GM18861 (cell line): ENCODE data around the gene LIN28B.
"Not testable (repeated sequence)": the region's sequence is repeated elsewhere in the genome, so short reads cannot be mapped to it uniquely, and the experiment has no call there.

ENCODE experiments used
- ATAC-seq: cut with Tn5 transposase; IDR thresholded peaks from one replicate; pipeline ENCODE4 v1.9.1; 2021; ENCODE audit not compliant: unreplicated experiment

Gene LIN28B

GRCh38 chr6:104955927-104956730 lies 778 bp upstream of the LIN28B start:
- ATAC-seq, result no peak

GRCh38 chr6:104957301-104958177 lies 632 bp downstream of the LIN28B start:
- ATAC-seq, result no peak

DNA sequence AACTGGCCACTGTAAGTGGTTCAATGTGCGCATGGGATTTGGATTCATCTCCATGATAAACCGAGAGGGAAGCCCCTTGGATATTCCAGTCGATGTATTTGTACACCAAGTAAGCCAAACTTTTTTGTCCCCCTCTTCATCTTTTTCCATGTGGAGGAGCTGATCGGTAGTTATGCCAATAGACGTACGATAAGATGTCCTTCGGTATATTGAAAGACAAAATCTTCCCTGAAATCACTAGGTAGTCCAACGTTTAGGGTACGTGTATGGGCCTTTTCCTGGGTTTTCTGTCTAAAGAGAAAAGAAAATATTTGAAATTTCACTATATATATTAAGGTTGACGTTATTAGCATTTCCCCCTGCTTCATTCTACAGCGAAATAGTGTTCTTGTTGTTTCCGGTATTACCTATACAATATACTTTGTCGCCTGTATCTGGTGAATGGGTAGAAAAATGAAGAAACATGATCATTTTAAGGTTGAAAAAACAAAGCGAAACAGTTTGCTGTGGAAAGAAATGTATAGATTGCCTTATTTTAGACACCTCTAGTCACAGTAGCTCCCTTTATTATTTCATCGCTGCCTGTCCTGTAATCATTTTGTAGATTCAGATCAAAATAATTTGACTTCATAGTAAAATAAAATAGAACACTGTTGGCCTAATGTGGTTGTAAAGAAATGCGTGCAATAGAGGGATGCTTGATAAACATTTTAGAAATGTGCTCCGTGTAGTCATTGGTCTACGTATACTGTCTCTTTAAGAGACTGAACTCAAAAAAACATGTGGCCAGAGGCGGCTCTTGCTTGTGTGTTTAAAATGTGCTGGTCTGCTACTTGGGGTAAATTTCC lies 1.5 kb downstream of the LIN28B start:
- ATAC-seq, result no peak

GRCh38 chr6:104959026-104959858 lies 2.3 kb downstream of the LIN28B start:
- ATAC-seq, result no peak

- no peak for ATAC-seq
These were observed 12.2 kb downstream of the LIN28B start for GRCh38 chr6:104969108-104969507.

DNA sequence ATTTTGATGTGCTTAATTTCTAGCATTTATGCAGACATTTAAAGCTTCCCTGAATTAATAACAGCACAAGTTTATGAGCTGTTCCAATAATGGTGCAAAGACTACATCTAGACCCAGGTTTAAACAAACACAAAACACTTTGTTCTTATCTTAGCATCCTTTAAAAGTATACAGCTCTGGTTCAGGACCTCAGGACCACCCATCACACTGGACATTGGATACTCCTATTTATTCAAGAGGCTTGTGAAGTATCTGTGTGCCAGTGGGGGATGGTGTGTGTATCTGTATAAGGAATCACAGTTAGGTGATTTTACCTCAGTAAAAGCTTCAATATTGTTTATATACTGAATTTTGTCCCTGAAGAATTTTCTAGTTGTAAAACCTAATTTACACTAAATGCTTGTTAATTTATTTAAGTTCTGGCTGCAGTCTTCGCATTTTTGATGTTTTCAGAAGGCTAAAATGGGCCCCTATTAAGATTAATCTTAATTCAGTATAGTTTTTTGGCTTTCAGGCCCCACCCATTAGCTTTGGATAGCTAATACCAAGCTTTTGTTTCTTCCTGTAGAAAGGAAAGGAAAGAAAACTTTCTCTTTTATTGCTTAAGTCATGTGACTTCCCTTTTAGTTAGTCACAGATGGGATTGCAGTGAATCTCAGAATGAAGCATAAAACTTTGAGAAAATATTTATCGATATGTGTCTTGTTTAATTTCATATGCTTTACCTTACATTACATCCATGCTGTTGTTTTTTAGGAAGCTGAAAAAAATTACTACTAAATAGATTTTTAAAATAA lies 13.1 kb downstream of the LIN28B start:
- no peak for ATAC-seq

GRCh38 chr6:104973404-104973803 lies 16.5 kb downstream of the LIN28B start:
- no peak for ATAC-seq

- ATAC-seq, result no peak
These were observed 26.4 kb downstream of the LIN28B start for GRCh38 chr6:104983296-104983695.

DNA sequence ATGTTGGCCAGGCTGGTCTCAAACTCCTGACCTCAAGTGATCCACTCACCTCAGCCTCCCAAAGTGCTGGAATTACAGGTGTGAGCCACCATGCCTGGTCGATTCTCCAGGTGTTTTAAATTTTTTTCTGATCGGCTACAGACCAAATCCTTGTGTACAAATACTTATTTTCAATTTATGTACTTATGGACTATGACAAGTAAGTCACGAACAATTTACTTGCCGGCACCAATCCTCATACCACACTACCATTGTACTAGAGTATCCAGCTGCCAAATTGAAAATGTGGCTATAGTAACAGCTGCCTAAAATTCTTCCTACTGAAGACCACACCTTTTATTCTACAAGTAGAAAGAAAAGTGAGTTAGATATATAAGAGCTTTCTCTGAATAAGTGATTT lies 26.9 kb downstream of the LIN28B start:
- ATAC-seq, result no peak

GRCh38 chr6:104984831-104985230 lies 27.9 kb downstream of the LIN28B start:
- ATAC-seq, result no peak

GRCh38 chr6:104985875-104986274 lies 29.0 kb downstream of the LIN28B start:
- ATAC-seq, result not testable (repeated sequence)

- no peak for ATAC-seq
These were observed 29.7 kb downstream of the LIN28B start for GRCh38 chr6:104986625-104987024.

- ATAC-seq, result no peak
These were observed 30.3 kb downstream of the LIN28B start for GRCh38 chr6:104987218-104987617.

GRCh38 chr6:104990085-104990484 lies 33.2 kb downstream of the LIN28B start:
- ATAC-seq, result no peak

GRCh38 chr6:104991062-104991461 lies 34.2 kb downstream of the LIN28B start:
- ATAC-seq, result not testable (repeated sequence)

DNA sequence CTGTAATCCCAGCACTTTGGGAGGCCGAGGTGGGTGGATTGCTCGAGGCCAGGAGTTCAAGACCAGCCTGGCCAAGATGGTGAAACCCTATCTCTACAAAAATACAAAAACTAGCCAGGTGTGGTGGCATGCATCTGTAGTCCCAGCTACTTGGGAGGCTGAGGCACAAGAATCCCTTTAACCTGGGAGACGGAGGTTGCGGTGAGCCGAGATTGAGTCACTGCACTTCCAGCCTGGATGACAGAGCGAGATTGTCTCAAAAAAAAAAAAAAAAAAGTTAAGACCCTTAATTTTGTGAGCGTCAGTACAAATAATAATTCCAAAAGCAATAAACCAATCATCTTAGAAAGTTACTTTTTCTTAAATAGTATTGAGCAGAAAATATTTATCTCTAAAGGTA lies 36.7 kb downstream of the LIN28B start:
- not testable (repeated sequence) for ATAC-seq

- ATAC-seq, result no peak
These were observed 39.2 kb downstream of the LIN28B start for GRCh38 chr6:104995989-104996617.

DNA sequence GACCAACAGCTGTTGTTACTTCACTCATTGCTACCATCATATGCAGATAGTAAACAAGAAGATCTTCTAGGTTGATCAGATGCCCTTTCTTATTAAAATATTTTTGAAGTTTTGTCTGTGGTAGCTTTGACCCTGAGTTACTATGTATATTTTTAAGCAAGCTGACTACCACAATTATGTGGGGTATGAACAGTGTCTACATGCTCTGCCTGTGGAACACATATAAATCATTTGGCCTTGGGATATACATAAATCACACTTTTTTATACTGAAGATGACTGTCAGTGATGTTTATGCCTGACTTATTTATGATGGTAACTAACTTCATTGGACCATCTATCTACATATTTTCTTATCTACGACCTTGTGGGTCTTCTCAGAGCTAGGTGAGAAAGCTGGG lies 44.2 kb downstream of the LIN28B start:
- ATAC-seq, result no peak

DNA sequence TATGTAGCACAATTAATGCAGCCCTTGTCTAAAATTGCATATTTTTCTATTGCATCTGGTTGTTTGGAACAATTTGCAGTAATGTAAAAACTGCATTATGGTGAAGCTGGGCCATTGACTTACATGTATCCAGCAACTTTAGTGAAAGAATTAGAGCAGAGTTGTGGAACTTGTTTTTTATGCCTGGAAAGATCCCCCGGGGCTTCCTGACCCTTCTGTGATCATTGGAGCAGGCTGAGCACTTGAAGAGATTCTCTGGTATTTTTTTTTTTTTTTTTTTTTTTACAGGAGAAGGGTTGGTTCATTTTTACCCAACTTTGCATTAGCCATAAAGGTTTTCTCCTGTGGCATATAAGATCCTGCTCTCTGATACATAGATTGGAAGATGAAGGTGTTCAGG lies 45.0 kb downstream of the LIN28B start:
- ATAC-seq, result no peak
